ENCODE results near the gene GUCD1. TPM values are rescaled to one million over a fixed set of nuclear protein-coding genes. Genes with fewer than 3 reads are reported as not detected.

GUCD1 gene
- polyA plus RNA-seq, 1 donor (not counting 4 experiments of a cell fraction or from before 2014, with no cell fraction given), result 43.0 TPM

DNA sequence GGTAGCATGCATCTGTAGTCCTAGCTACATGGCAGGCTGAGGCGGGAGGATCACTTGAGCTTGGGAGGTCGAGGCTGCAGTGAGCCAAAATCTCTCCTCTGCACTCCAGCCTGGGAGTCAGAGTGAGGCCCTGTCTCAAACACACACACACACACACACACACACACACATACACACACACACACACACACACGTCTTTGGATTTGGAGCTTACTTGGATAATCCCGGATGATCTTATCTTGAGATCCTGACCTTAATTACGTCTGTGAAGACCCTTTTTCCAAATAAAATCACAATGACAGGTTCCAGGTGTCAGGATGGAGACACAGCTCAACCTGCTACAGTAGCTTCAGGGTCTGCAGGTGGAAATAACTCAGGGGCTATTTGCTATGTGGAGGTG, 58.7 kb downstream of the GUCD1 start:
- Histone ChIP-seq H3K27ac (ENCODE audit: control insufficient read depth, insufficient read depth, low read length) (no peak overlapping the region), H3K4me1 (ENCODE audit: control insufficient read depth, extremely low read depth, insufficient read depth, low read length) (peaks cover 10% of the 10 kb centered on the region), H3K36me3 (ENCODE audit: control insufficient read depth in 2 of 2, extremely low read depth in 1 of 2, insufficient read depth in 2 of 2, low read length in 2 of 2) (no peaks in the 10 kb centered on the region), H3K4me3 (ENCODE audit: control insufficient read depth in 2 of 3, extremely low read depth in 1 of 3, insufficient read depth in 2 of 3, low read depth in 1 of 3, low read length in 3 of 3) (no peak overlapping the region), H3K27me3 (ENCODE audit: control insufficient read depth, extremely low read depth, insufficient read depth, low read length) (peaks cover 27% of the 10 kb centered on the region), H4K20me1 (ENCODE audit: control insufficient read depth, extremely low read depth, insufficient read depth, low read length) (no peaks in the 10 kb centered on the region), H3K9me1 (ENCODE audit: control insufficient read depth, extremely low read depth, insufficient read depth, low read length) (no peaks in the 10 kb centered on the region), H3K9ac (ENCODE audit: control insufficient read depth, extremely low read depth, insufficient read depth, low read length) (no peak overlapping the region), H2AFZ (ENCODE audit: control insufficient read depth, low read length) (no peak overlapping the region), H3K9me3 (ENCODE audit: control insufficient read depth, low read depth, low read length) (peaks cover 2% of the 10 kb centered on the region), H3K79me2 (ENCODE audit: control insufficient read depth, insufficient read depth, low read length) (no peaks in the 10 kb centered on the region), H3K4me2 (ENCODE audit: control insufficient read depth, extremely low read depth, insufficient read depth, low read depth, low read length) (no peak overlapping the region)
- dilution Hi-C loops (cut with MboI; ENCODE audit: extremely low pct_ligation_motif_present, low sequenced_read_pairs), result no loop called here
- DNase-seq (ENCODE audit: low read depth, low spot score) (no peak), FAIRE-seq (no peak)
- TF ChIP-seq, protein P1, sequence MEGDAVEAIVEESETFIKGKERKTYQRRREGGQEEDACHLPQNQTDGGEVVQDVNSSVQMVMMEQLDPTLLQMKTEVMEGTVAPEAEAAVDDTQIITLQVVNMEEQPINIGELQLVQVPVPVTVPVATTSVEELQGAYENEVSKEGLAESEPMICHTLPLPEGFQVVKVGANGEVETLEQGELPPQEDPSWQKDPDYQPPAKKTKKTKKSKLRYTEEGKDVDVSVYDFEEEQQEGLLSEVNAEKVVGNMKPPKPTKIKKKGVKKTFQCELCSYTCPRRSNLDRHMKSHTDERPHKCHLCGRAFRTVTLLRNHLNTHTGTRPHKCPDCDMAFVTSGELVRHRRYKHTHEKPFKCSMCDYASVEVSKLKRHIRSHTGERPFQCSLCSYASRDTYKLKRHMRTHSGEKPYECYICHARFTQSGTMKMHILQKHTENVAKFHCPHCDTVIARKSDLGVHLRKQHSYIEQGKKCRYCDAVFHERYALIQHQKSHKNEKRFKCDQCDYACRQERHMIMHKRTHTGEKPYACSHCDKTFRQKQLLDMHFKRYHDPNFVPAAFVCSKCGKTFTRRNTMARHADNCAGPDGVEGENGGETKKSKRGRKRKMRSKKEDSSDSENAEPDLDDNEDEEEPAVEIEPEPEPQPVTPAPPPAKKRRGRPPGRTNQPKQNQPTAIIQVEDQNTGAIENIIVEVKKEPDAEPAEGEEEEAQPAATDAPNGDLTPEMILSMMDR (optimal IDR thresholded peaks at IDR 0.05 in 1 of 3, IDR thresholded peaks at IDR 0.05 in 1 of 3, conservative IDR thresholded peaks at IDR 0.05 in 1 of 3; ENCODE audit: extremely low read depth in 1 of 3, insufficient read depth in 2 of 3, low read length in 3 of 3), result no peak
- no peak for TF ChIP-seq EZH2 (IDR thresholded peaks at IDR 0.05; ENCODE audit: low read length)

DNA sequence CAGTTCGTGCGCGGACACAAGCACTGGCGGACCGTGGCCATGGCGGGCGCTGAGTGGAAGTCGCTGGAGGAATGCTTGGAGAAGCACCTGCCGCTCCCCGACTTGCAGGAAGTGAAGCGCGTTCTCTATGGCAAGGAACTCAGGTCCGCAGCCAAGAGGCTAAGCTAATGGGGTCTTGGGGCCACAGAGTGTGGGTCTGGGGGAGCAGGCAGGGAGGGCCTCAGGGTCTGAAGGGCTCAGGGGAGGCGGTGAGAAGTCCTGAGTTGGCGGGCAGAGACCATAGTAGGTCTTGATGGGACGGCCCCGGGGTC, 59.6 kb downstream of the GUCD1 start:
- no peak for FAIRE-seq
- no peaks in the 10 kb centered on the region for H3K9me1 ChIP-seq (ENCODE audit: control insufficient read depth, extremely low read depth, insufficient read depth, low read length)
- no peaks in the 10 kb centered on the region for H4K20me1 ChIP-seq (ENCODE audit: control insufficient read depth, extremely low read depth, insufficient read depth, low read length)
- no peaks in the 10 kb centered on the region for H3K36me3 ChIP-seq (ENCODE audit: control insufficient read depth in 2 of 2, extremely low read depth in 1 of 2, insufficient read depth in 2 of 2, low read length in 2 of 2)
- H3K27ac ChIP-seq (ENCODE audit: control insufficient read depth, insufficient read depth, low read length), result no peak overlapping the region
- no peak for DNase-seq (ENCODE audit: low read depth, low spot score)
- TF ChIP-seq EZH2 (IDR thresholded peaks at IDR 0.05; ENCODE audit: low read length), result no peak
- TF ChIP-seq, protein P1 (optimal IDR thresholded peaks at IDR 0.05 in 1 of 3, IDR thresholded peaks at IDR 0.05 in 1 of 3, conservative IDR thresholded peaks at IDR 0.05 in 1 of 3; ENCODE audit: extremely low read depth in 1 of 3, insufficient read depth in 2 of 3, low read length in 3 of 3), result no peak
- no peaks in the 10 kb centered on the region for H3K79me2 ChIP-seq (ENCODE audit: control insufficient read depth, insufficient read depth, low read length)
- H3K9ac ChIP-seq (ENCODE audit: control insufficient read depth, extremely low read depth, insufficient read depth, low read length), result no peak overlapping the region
- peaks cover 27% of the 10 kb centered on the region for H3K27me3 ChIP-seq (ENCODE audit: control insufficient read depth, extremely low read depth, insufficient read depth, low read length)
- H3K4me2 ChIP-seq (ENCODE audit: control insufficient read depth, extremely low read depth, insufficient read depth, low read depth, low read length), result peak overlapping the region; percentile 48
- peak overlapping the region in 1 of 3 experiments; percentile 29 for H3K4me3 ChIP-seq (ENCODE audit: control insufficient read depth in 2 of 3, extremely low read depth in 1 of 3, insufficient read depth in 2 of 3, low read depth in 1 of 3, low read length in 3 of 3)
- dilution Hi-C loops (cut with MboI; ENCODE audit: extremely low pct_ligation_motif_present, low sequenced_read_pairs), result no loop called here
- peaks cover 2% of the 10 kb centered on the region for H3K9me3 ChIP-seq (ENCODE audit: control insufficient read depth, low read depth, low read length)
- H3K4me1 ChIP-seq (ENCODE audit: control insufficient read depth, extremely low read depth, insufficient read depth, low read length), result peaks cover 7% of the 10 kb centered on the region
- H2AFZ ChIP-seq (ENCODE audit: control insufficient read depth, low read length), result no peak overlapping the region
